NCI-H187 treated with DMSO at 0.1 percent for 48 hours (cell line): ENCODE results near the gene NR1H3.
"Not testable (repeated sequence)": the region's sequence is repeated elsewhere in the genome, so short reads cannot be mapped to it uniquely, and the experiment has no call there.

Source experiments
- DNase-seq: peaks from one replicate; lab custom pipeline; 2025; lab: John Stamatoyannopoulos, UW

Gene NR1H3

GRCh38 chr11:47257517-47258316 lies at the start of gene NR1H3:
TSS of gene NR1H3 (plus strand) at chr11:47257996. CDS start at chr11:47259217, 1,221 bp downstream.
- no peak for DNase-seq

DNA sequence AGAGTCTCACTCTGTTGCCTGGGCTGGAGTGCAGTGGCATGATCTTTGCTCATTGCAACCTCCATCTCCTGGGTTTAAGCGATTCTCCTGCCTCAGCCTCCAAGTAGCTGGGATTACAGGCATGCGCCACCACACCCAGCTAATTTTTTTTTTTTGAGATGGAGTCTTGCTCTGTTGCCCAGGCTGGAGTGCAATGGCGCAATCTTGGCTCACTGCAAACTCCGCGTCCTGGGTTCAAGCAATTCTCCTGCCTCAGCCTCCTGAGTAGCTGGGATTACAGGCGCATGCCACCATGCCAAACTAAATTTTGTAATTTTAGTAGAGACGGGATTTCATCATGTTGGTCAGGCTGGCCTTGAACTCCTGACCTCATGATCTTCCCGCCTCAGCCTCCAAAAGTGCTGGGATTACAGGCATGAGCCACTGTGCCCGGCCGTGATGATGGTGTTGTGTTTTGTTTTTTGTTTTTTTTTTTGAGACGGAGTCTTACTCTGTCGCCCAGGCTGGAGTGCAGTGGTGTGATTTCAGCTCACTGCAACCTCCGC lies 49.7 kb upstream of the NR1H3 start:
- not testable (repeated sequence) for DNase-seq

GRCh38 chr11:47208628-47209027 lies 49.2 kb upstream of the NR1H3 start:
- no peak for DNase-seq

DNA sequence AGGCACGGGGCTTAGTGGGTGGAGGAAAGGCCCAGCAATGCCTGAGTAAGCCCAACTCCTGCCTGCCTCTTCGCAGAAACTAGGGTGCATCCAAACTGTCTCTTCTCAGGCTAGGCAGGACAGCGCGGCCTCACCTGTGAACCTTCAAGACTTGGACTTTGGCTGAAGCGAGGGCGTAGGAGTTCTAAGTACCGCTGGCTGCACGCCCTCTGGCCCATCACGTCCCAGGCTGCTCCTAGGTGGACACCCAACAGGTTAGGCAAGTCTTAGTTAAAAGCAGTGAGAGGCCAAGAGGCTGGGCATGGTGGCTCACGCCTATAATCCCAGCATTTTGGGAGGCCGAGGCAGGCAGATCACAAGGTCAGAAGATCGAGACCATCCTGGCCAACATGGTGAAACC lies 44.9 kb upstream of the NR1H3 start:
- no peak for DNase-seq

DNA sequence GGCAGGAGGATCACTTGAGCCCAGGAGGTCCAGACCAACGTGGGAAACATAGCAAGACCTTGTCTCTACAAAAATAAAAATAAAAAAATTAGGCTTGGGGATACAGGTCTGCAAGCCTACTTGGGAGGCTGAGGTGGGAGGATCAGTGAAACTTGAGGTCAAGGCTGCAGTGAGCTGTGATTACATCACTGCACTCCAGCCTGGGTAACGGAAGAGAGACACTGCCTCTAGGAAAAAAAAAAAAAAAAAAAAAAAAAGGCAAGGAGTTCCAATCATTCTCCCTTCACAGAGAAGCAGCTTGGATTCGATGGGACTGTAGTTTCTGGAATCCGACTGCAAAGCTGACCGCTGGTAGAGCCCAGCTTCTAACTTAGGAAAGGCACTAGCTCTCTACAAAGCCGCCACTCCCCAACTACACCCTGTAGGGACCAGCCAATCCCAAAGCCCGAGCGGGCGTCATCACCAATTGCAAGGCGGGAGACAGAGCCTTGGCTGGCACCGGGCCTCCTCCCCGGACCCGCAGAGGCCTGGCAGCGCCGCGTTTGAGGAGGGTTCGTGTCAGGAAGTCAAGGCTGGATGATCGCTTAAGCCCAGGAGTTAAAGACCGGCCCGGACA lies 43.7 kb upstream of the NR1H3 start:
- DNase-seq = peak; percentile 53

- peak; percentile 56 for DNase-seq
Measured at GRCh38 chr11:47215366-47215910, 42.4 kb upstream of the NR1H3 start.

GRCh38 chr11:47216121-47216798 lies 41.5 kb upstream of the NR1H3 start:
- DNase-seq = no peak

DNA sequence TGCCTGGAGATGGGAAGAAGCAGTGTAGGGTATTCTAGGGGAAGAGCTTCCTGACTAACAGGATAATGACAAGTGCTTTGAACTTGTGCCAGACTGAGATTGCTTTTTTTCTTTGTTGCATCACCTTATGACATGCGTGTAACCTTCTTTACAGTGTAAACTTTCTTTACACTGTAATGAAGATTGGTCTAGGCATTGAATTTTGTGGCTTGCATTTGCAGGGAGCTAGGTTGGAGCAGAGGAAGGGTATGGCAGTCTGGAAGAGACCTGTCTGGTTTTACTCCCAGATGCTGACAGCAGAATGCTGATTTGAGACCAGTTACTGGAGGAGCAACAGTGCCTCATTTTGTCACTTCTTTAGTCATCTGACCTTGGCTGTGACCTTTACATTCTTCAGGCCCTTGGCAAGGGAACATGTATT lies 37.4 kb upstream of the NR1H3 start:
- DNase-seq = no peak

- no peak for DNase-seq
Measured at GRCh38 chr11:47222696-47223095, 35.1 kb upstream of the NR1H3 start.

DNA sequence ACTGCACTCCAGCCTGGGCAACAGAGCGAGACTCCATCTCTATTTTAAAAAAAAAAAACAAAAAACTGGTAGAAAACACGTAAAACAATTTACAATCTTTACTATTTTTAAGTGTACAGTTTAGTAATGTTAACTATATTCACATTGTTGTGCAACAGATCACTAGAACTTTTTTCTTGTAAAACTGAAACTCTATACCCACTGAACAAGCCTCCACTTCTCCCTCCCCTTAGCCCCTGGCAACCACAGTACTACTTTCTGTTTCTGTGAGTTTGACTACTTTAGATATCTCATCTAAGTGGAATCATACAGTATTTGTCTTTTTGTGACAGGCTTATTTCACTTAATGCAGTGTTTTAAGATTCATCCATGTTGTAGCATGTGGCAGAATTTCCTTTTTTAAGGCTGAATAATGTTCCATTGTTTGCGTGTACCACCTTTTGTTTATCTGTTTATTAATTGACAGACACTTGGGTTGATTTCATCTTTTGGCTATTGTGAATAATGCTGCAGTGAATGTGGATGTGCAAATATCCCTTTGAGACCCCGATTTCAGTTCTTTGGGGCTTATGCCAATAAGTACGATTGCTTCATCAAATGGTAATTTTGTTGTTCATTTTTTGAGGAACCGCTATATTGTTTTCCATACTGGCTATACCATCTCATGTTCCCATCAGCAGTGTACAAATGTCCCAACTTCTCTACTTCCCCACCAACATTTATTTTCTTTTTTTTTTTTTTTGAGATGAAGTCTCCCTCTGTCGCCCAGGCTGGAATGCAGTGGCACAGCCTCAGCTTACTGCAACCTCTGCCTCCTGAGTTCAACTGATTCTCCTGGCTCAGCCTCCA lies 32.0 kb upstream of the NR1H3 start:
- no peak for DNase-seq

DNA sequence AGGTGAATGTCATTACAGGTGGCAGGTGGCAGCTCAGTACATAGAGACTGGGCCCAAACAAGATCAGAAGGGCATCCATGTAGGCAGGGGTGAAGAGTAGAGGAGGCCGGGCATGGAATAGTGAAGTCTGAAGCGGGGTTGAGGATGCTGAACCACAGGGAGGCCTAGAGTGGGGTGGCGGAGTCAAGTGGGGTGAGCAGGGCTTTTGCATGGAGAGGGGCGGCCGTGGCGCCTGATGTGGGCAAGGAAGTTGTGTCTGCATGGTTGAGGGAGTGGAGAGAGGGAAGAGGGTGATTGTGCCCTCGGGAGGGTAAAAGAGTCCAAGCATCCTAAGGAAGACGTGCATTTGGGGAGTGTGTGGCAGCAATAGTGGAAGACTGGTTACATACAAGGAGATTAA lies 28.6 kb upstream of the NR1H3 start:
- no peak for DNase-seq

DNA sequence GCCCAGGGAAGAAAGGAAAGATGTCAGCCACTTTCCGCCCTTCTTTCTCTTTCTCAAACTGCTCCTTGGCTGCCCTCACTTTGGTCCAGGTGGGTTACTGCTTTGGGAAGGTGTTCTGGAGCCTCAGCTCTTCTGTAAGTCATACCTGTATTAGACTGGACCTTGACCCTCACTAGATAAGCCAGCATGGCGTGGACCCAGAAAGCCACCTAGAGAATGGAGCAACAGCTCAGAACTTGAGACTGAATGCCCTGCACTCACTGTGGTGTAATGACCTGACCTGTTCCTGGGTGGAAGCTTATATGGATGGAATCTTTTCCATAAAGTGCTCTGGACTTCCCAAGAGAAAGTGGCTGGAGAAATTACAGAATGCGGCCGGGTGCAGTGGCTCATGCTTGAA lies 24.7 kb upstream of the NR1H3 start:
- no peak for DNase-seq

DNA sequence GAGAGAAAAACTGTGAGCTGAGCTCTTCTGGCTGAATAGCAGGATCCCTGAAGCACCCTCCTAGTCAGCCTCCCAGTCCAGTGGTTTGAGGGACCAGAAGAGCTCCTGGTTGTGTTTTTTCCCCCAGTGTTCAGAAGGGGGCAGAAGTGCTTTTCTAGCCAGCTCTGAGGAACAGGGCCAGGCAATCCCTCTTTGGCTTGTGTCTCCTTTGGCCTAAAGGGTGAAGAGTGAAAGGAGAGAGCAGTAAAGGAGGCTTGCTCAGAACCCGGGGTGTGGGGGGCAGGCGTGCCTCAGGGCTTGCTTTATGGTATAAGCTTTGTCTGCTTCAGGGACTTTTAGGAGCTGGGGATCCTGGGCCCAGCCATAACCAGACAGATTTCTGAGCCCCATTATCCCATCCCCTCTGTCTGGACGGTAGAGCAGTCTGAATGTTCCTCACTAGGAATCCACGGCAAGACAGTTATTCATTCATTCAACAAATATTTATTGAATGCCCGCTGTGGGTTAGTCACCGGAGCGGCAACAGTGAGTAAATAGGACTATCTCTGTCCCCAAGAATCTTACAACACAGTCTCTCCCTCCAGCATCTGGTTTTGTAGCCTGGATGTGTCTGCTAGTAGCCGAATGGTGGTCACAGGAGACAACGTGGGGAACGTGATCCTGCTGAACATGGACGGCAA lies 23.7 kb upstream of the NR1H3 start:
- DNase-seq = no peak

- no peak for DNase-seq
Measured at GRCh38 chr11:47234669-47235100, 23.1 kb upstream of the NR1H3 start.

DNA sequence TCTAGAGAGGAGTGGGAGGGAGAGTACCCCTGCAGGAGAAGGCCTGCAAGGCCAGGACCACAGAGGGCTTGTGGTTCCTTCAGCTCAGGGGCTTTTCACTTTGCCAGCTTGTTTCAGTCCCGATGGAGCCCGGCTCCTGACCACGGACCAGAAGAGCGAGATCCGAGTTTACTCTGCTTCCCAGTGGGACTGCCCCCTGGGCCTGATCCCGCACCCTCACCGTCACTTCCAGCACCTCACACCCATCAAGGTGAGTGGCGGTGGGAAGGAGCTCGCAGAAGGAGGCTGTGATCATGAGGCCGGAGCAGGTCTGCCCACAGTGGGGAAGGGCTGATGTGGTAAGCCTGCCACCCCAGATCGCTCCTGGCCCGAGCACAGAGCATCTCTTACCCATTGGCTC lies 22.6 kb upstream of the NR1H3 start:
- no peak for DNase-seq

DNA sequence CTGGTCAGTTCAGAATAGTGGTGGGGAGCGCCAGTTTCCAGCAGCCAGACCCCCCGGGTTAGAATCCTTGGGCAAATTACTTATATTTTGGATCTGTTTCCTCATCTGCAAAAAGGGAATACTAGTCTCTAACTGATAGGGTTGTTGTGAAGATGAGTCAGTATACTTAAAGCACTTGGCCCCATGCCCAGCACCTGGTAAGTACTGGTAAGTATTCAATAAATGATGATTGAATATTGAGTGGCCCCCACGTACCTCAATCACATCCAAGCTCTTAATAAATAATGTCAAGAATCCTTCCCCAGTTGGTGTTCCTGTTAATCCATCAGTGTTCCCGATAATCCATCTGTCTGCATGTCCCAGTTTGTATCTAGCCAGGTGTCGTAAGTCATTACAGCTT lies 21.3 kb upstream of the NR1H3 start:
- DNase-seq = no peak

- no peak for DNase-seq
Measured at GRCh38 chr11:47239852-47240251, 17.9 kb upstream of the NR1H3 start.

DNA sequence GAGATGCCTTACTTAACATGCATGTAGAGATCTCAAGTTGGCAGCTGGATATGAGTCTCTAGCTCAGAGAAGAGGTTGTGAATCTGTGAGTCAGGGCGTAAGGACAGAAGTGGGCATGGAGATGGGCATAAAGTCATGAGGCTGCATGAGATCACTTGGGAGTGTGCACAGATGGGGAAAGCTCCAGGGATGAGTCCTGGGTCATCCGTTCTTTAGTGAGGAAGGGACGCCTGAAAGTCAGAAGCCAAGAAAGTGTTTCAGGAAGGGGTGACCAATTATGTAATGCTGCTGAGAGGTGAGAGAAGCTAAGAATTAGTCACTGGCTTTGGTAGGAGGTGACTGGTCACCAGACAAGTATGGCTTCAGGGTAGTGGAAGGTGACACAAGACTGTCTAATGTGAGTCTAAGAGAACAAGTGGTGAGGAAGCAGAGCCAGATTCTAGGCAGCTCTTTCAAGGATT lies 15.9 kb upstream of the NR1H3 start:
- no peak for DNase-seq

GRCh38 chr11:47242596-47243192 lies 15.1 kb upstream of the NR1H3 start:
- DNase-seq = no peak

DNA sequence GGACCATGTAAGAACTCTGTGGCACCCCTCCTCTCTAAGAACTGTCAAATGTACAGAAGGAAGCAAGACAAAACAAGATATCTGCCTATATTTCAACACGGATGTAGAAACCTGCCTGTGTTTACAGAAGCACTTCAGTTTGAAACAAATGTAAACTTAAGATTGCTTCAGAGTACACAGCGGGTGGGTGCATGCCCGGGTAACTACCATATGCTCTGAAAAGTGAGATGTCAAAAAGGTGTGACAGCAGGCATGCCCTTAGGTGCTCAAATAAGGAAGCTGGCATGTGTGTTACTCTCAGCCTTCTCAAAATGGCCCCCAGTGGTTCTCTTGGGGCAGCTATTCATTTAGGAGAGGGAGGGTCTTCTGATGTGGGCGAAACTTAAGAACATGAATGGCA lies 14.3 kb upstream of the NR1H3 start:
- DNase-seq = no peak
